Vagina (tissue), 2 donors: ENCODE data around the gene ADK.

Experiments
- CTCF ChIP-seq, 3 experiments: fragments of 450-650 bp in 2 of 3; fragments of 200-600 bp in 1 of 3; sonication (generic) in 1 of 3; IDR thresholded peaks; one replicate each; pipeline ENCODE4 v1.5.1; 2017 to 2019; ENCODE audit warnings: antibody characterized with exemption in 3 of 3, mild to moderate bottlenecking in 2 of 3, moderate library complexity in 2 of 3
- POLR2A ChIP-seq, 2 donors: fragments of 450-650 bp; IDR thresholded peaks; one replicate each; pipeline ENCODE4 v1.6.1; 2017; ENCODE audit warnings: antibody characterized with exemption in 2 of 2, mild to moderate bottlenecking in 2 of 2, moderate library complexity in 2 of 2

- no peak for TF ChIP-seq CTCF (IDR thresholded peaks at IDR 0.05)
- TF ChIP-seq POLR2A (IDR thresholded peaks at IDR 0.05): no peak
Observed at GRCh38 chr10:74586088-74586585, 435.1 kb downstream of the ADK start.
